ENCODE measurements around the gene DEFB124.
"Not testable (repeated sequence)": the region's sequence is repeated elsewhere in the genome, so short reads cannot be mapped to it uniquely, and the experiment has no call there.

Gene DEFB124

DNA sequence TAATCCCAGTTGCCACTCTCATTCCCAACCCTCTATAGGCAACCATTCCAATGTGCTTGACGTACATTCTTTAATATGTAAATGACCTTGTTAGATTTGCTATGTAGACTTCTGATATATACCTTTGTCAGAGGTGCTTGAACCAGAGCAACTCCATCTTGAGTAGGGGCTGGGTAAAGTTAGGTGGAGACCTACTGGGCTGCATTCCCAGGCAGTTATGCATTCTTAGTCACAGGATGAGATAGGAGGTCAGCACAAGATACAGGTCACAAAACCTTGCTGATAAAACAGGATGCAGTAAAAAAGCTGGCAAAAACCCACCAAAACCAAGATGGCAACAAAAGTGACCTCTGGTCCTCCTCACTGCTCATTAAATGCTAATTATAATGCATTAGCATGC is 31.0 kb upstream of the DEFB124 start:
- Histone ChIP-seq H3K9me2 (ENCODE audit: low read depth, low read length) (no peaks in the 10 kb centered on the region), H3K27ac (ENCODE audit: low read depth, low read length, poor library complexity, severe bottlenecking) (no peak overlapping the region), H3K9me3 (ENCODE audit: low read length) (no peaks in the 10 kb centered on the region), H3K4me3 (ENCODE audit: low read depth, low read length, poor library complexity, severe bottlenecking) (no peak overlapping the region), H3K4me2 (ENCODE audit: low read length) (no peak overlapping the region), H4K20me1 (ENCODE audit: insufficient read depth, low read length) (no peaks in the 10 kb centered on the region), H3K36me3 (ENCODE audit: insufficient read depth, low read length) (no peaks in the 10 kb centered on the region), H3K9ac (ENCODE audit: low read length) (no peak overlapping the region), H3K4me1 (ENCODE audit: insufficient read depth, low read length, severe bottlenecking) (no peaks in the 10 kb centered on the region), H2AFZ (ENCODE audit: low read length) (no peak overlapping the region), H3K27me3 (ENCODE audit: insufficient read depth, low read length) (peaks cover 4% of the 10 kb centered on the region; the same call in 1 of the 2 replicates), H3K79me2 (ENCODE audit: insufficient read depth, low read length) (no peaks in the 10 kb centered on the region), H3F3A (ENCODE audit: insufficient read depth, low read length) (no peaks in the 10 kb centered on the region)
- TF ChIP-seq EZH2 (IDR thresholded peaks at IDR 0.05; ENCODE audit: borderline replicate concordance, low read length): no peak
- TF ChIP-seq, protein P1, sequence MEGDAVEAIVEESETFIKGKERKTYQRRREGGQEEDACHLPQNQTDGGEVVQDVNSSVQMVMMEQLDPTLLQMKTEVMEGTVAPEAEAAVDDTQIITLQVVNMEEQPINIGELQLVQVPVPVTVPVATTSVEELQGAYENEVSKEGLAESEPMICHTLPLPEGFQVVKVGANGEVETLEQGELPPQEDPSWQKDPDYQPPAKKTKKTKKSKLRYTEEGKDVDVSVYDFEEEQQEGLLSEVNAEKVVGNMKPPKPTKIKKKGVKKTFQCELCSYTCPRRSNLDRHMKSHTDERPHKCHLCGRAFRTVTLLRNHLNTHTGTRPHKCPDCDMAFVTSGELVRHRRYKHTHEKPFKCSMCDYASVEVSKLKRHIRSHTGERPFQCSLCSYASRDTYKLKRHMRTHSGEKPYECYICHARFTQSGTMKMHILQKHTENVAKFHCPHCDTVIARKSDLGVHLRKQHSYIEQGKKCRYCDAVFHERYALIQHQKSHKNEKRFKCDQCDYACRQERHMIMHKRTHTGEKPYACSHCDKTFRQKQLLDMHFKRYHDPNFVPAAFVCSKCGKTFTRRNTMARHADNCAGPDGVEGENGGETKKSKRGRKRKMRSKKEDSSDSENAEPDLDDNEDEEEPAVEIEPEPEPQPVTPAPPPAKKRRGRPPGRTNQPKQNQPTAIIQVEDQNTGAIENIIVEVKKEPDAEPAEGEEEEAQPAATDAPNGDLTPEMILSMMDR (IDR thresholded peaks at IDR 0.05; ENCODE audit: low read length): no peak

DNA sequence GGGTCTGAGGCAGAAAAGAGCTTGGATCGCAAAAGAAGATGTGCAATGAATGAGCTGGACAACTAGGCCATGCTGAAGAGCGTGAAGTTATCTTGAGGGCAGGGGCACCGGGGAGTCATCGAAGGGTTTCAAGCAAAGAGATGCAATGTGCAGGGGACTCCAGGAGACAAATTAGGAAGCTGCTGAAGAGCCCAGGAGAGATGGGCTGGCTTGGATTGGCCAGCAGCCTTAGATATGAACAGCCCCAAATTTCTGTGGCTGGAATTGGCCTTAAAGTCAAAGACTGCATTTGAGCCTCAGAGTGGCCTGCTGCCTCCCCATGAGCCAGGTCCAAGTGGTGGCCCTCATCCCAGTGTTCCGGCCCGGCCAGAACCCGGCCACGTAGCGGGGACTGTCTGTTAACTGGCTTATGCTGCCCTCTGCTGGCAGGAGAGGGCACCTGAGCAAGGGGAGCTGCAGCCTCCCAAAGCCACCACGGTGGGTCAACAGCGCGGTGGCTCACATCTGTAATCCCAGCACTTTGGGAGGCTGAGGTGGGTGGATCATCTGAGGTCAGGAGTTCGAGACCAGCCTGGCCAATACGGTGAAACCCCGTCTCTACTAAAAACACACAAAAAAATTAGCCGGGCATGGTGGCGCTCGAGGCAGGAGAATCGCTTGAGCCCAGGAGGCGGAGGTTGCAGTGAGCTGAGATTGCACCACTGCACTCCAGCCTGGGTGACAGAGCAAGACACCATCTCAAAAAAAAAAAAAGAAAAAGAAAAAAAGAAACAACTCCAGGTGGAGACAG is 28.2 kb upstream of the DEFB124 start:
- H3K79me2 ChIP-seq (ENCODE audit: insufficient read depth, low read length); H2AFZ ChIP-seq (ENCODE audit: low read length); H3K9ac ChIP-seq (ENCODE audit: low read length); H3F3A ChIP-seq (ENCODE audit: insufficient read depth, low read length); H3K4me1 ChIP-seq (ENCODE audit: insufficient read depth, low read length, severe bottlenecking); H3K4me2 ChIP-seq (ENCODE audit: low read length); H3K27me3 ChIP-seq (ENCODE audit: insufficient read depth, low read length); H3K4me3 ChIP-seq (ENCODE audit: low read depth, low read length, poor library complexity, severe bottlenecking); H3K36me3 ChIP-seq (ENCODE audit: insufficient read depth, low read length); H3K9me2 ChIP-seq (ENCODE audit: low read depth, low read length); H3K27ac ChIP-seq (ENCODE audit: low read depth, low read length, poor library complexity, severe bottlenecking); H4K20me1 ChIP-seq (ENCODE audit: insufficient read depth, low read length); H3K9me3 ChIP-seq (ENCODE audit: low read length): not testable (repeated sequence)
- TF ChIP-seq, protein P1 (IDR thresholded peaks at IDR 0.05; ENCODE audit: low read length): peak; percentile 91

GRCh38 chr20:31500527-31500926 is 25.6 kb upstream of the DEFB124 start:
- Histone ChIP-seq H3K9me2 (ENCODE audit: low read depth, low read length) (no peaks in the 10 kb centered on the region), H3K9me3 (ENCODE audit: low read length) (no peaks in the 10 kb centered on the region), H2AFZ (ENCODE audit: low read length) (no peak overlapping the region), H3K79me2 (ENCODE audit: insufficient read depth, low read length) (no peaks in the 10 kb centered on the region), H3F3A (ENCODE audit: insufficient read depth, low read length) (no peaks in the 10 kb centered on the region), H3K4me2 (ENCODE audit: low read length) (no peak overlapping the region), H3K27ac (ENCODE audit: low read depth, low read length, poor library complexity, severe bottlenecking) (no peak overlapping the region), H3K27me3 (ENCODE audit: insufficient read depth, low read length) (peaks cover 4% of the 10 kb centered on the region; the same call in 1 of the 2 replicates), H3K36me3 (ENCODE audit: insufficient read depth, low read length) (no peaks in the 10 kb centered on the region), H3K4me3 (ENCODE audit: low read depth, low read length, poor library complexity, severe bottlenecking) (no peak overlapping the region), H3K4me1 (ENCODE audit: insufficient read depth, low read length, severe bottlenecking) (no peaks in the 10 kb centered on the region), H4K20me1 (ENCODE audit: insufficient read depth, low read length) (no peaks in the 10 kb centered on the region), H3K9ac (ENCODE audit: low read length) (no peak overlapping the region)
- no peak for TF ChIP-seq EZH2 (IDR thresholded peaks at IDR 0.05; ENCODE audit: borderline replicate concordance, low read length)
- TF ChIP-seq, protein P1 (IDR thresholded peaks at IDR 0.05; ENCODE audit: low read length): no peak

All from OCI-LY1 (cell line).